NT2/D1 (cell line): ENCODE results near the gene AUP1.

Experiments used
- SUZ12 ChIP-seq: IDR thresholded peaks from 2 replicates; pipeline ENCODE4 v1.6.1; 2011; ENCODE audit not compliant: insufficient read length, insufficient read depth; ENCODE audit errors: extremely low read depth
- YY1 ChIP-seq: IDR thresholded peaks from 2 replicates; pipeline ENCODE4 v1.6.1; 2011; ENCODE audit not compliant: insufficient read length, insufficient read depth
- ZNF274 ChIP-seq: IDR thresholded peaks from 2 replicates; pipeline ENCODE4 v1.6.1; 2011; ENCODE audit warnings: mild to moderate bottlenecking, low read depth, low read length

- TF ChIP-seq ZNF274 (no peak), YY1 (no peak), SUZ12 (no peak)
Observed at GRCh38 chr2:74567881-74568280, 38.4 kb upstream of the AUP1 start.
